K562 (cell line): ENCODE measurements around the gene GPAT2. TPM values are rescaled to one million over a fixed set of nuclear protein-coding genes. Genes with fewer than 3 reads are reported as not detected.
"Not testable (repeated sequence)": the region's sequence is repeated elsewhere in the genome, so short reads cannot be mapped to it uniquely, and the experiment has no call there.

Experiments used
- ATAC-seq: fragments of 200-7000 bp; cut with Tn5 transposase; 3 replicates; pipeline ENCODE4 v1.9.1; 2020; ENCODE audit warnings: moderate library complexity
- BruUV-seq: library from RNA; stranded (reverse); fragments of 400-500 nt; replicated peaks from 2 replicates; lab custom pipeline; 2021; lab: Mats Ljungman, UMichigan
- CTCF ChIA-PET: fragments of 300-600 bp; formaldehyde crosslinking; extraction: SDS; loops from one replicate; lab custom pipeline; 2021; ENCODE audit warnings: low intra/inter-chr PET ratio; lab: Yijun Ruan, JAX
- POLR2A ChIA-PET: fragments of 300-600, 350-650 bp; sonication (Branson Sonifier 250); formaldehyde crosslinking; extraction: SDS; loops from one replicate; lab custom pipeline; 2021; ENCODE audit warnings: antibody characterized with exemption, inconsistent platforms; lab: Yijun Ruan, JAX
- DNase-seq, 4 experiments: peaks; one replicate each; pipeline versions ENCODE4 v3.0.0 to v3.0.0-alpha.2; 2011 to 2018; ENCODE audit warnings: low spot score in 3 of 4, mixed read lengths in 3 of 4; ENCODE audit errors: extremely low read depth in 1 of 4
- FAIRE-seq: peaks from 2 replicates; lab custom pipeline; 2011; peaks lifted over from hg19 to GRCh38; lab: Jason Lieb, UNC
- H2AFZ ChIP-seq: 2 replicates; pipeline ENCODE4 v1.6.0; 2011; ENCODE audit warnings: low read depth, low read length, control low read depth, inconsistent platforms
- H3K27ac ChIP-seq: fragments of 200-600 bp; 3 replicates; pipeline ENCODE4 v1.8.0; 2011; ENCODE audit warnings: low read depth, mild to moderate bottlenecking, control low read depth, inconsistent platforms, low read length, moderate library complexity, mixed read lengths; ENCODE audit errors: extremely low read depth
- H3K27me3 ChIP-seq, 2 experiments: fragments of 300-600 bp in 1 of 2; 2 replicates in 1 of 2; 3 replicates in 1 of 2; pipeline versions ENCODE4 v1.6.0 to v1.8.0; 2011; ENCODE audit warnings: inconsistent platforms in 2 of 2, low read length in 2 of 2, mild to moderate bottlenecking in 1 of 2, mixed read lengths in 1 of 2, moderate library complexity in 1 of 2; ENCODE audit not compliant: control insufficient read depth in 2 of 2, insufficient read depth in 2 of 2
- H3K36me3 ChIP-seq: fragments of 300-600 bp; 3 replicates; pipeline ENCODE4 v1.8.0; 2011; ENCODE audit warnings: mild to moderate bottlenecking, low read length, inconsistent platforms; ENCODE audit not compliant: control insufficient read depth, insufficient read depth
- H3K4me1 ChIP-seq, 2 experiments: fragments of 200-600 bp in 1 of 2; replicated peaks in 1 of 2; 2 replicates in 1 of 2; 3 replicates in 1 of 2; pipeline versions ENCODE4 v1.5.1 to v1.8.0; 2011; ENCODE audit warnings: inconsistent platforms in 2 of 2, low read length in 2 of 2, mild to moderate bottlenecking in 1 of 2, mixed read lengths in 1 of 2, moderate library complexity in 1 of 2; ENCODE audit not compliant: control insufficient read depth in 2 of 2, insufficient read depth in 2 of 2
- H3K4me2 ChIP-seq: 2 replicates; pipeline ENCODE4 v1.6.1; 2011; ENCODE audit warnings: low read length, control low read depth, inconsistent platforms, mixed read lengths; ENCODE audit not compliant: insufficient read depth
- H3K4me3 ChIP-seq: fragments of 200-600 bp; sonication (generic), shearing (Covaris generic); 2 replicates; pipeline ENCODE4 v1.5.1; 2016; ENCODE audit warnings: control low read depth, inconsistent platforms
- H3K79me2 ChIP-seq: fragments of 200-600 bp; 3 replicates; pipeline ENCODE4 v1.8.0; 2011; ENCODE audit warnings: low read length, inconsistent platforms; ENCODE audit not compliant: control insufficient read depth, insufficient read depth
- H3K9ac ChIP-seq, 2 experiments: 2 replicates each; pipeline versions ENCODE4 v1.6.0 to v1.6.1; 2011; ENCODE audit warnings: low read depth in 2 of 2, low read length in 2 of 2, control low read depth in 1 of 2, inconsistent platforms in 1 of 2, mild to moderate bottlenecking in 1 of 2, mixed read lengths in 1 of 2; ENCODE audit not compliant: insufficient read depth in 1 of 2
- H3K9me1 ChIP-seq: one replicate; pipeline ENCODE4 v1.6.0; 2011; ENCODE audit warnings: inconsistent platforms, mild to moderate bottlenecking, low read length, moderate library complexity; ENCODE audit not compliant: control insufficient read depth, insufficient read depth
- H3K9me3 ChIP-seq: replicated peaks from 2 replicates; pipeline ENCODE4 v1.5.1; 2011; ENCODE audit warnings: low read depth, low read length, inconsistent platforms; ENCODE audit not compliant: control insufficient read depth, insufficient read depth
- H4K20me1 ChIP-seq: replicated peaks from 2 replicates; pipeline ENCODE4 v1.6.1; 2011; ENCODE audit warnings: low read length, inconsistent platforms, mixed read lengths; ENCODE audit not compliant: control insufficient read depth, insufficient read depth
- WGBS: fragments of 100-300 bp; shearing (Covaris generic); methylation state at CpG from one replicate; pipeline ENCODE4 v1.1.6; 2016; ENCODE audit warnings: low coverage, mixed read lengths; ENCODE audit not compliant: insufficient coverage; ENCODE audit errors: missing lambda C conversion rate; 5-methylcytosine and 5-hydroxymethylcytosine counted together
- in situ Hi-C: fragments of 300-500 bp; cut with MboI; formaldehyde crosslinking; loops from 4 replicates; pipeline ENCODE4 v1.15.0; 2018; ENCODE audit warnings: inconsistent platforms, mixed read lengths
- intact Hi-C: fragments of 100-400 bp; cut with micrococcal nuclease; formaldehyde crosslinking; loops from 2 replicates; pipeline ENCODE4 v1.14.2; 2022
- polyA plus RNA-seq, 8 experiments: library from polyadenylated mRNA; depleted of rRNA in 4 of 8; stranded (reverse) in 5 of 8; unstranded in 3 of 8; fragments of >200 nt; fragmentation: Nextera tagmentation in 2 of 8; fragmentation: Illumina TruSeq in 1 of 8; extraction: Ambion mirVana in 2 of 8; extraction: Trizol in 1 of 8; gene quantifications; 2 replicates each; pipeline versions ENCODE4 v1.2.1 to v1.2.3, GENCODE V29; 2011 to 2014; ENCODE audit warnings: inconsistent platforms in 1 of 8, missing spikeins in 1 of 8
- total RNA-seq, 7 experiments: library from RNA; depleted of rRNA in 6 of 7; stranded (reverse); fragments of >200 nt in 6 of 7; fragmentation: Illumina TruSeq in 2 of 7; extraction: Trizol in 2 of 7; gene quantifications; 2 replicates each; pipeline versions ENCODE4 v1.2.1 to v1.2.3, GENCODE V29; 2011 to 2021; ENCODE audit warnings: low replicate concordance in 1 of 7

Gene GPAT2
- total and polyA plus RNA-seq, 9 of the 15 experiments (the other 6 are each of a cell fraction or from before 2014, with no cell fraction given), result 0.01 to 1.2 (median 0.22) TPM; not detected in 3

DNA sequence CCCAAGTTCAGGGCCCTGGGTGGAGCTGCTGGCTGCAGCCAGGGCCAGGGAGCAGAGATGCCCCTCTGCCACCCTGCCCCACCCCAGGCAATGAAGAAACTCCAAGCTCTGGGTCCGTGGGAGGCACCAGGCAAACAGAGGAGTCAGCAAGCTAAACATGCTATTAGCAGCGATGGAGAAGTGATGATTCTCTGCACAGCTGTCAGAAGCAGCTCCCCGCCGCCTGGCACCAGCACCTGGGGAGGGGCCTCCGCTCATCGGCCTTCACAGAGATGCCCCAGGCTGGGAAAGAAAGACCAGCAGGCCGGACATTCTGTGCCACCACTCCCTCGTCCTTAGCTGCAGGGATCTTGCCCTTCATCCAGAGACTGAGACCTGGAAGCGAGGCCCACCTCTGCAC lies 27.2 kb upstream of the GPAT2 start:
- H3K27me3 ChIP-seq, H3K9me1 ChIP-seq, H3K4me2 ChIP-seq, intact Hi-C loops, BruUV-seq, DNase-seq, ATAC-seq, H3K27ac ChIP-seq, POLR2A ChIA-PET, H3K9ac ChIP-seq, H3K36me3 ChIP-seq, CTCF ChIA-PET, FAIRE-seq, H3K4me1 ChIP-seq, H2AFZ ChIP-seq, H4K20me1 ChIP-seq, H3K4me3 ChIP-seq, H3K9me3 ChIP-seq, H3K79me2 ChIP-seq: not testable (repeated sequence)
- WGBS, result 8% methylated on average over 9 of the region's 9 CpGs
- in situ Hi-C loops, result loop anchor here (5.0 kb wide), 1 partner anchor 1555 kb away; no protein-coding TSS in a partner anchor

DNA sequence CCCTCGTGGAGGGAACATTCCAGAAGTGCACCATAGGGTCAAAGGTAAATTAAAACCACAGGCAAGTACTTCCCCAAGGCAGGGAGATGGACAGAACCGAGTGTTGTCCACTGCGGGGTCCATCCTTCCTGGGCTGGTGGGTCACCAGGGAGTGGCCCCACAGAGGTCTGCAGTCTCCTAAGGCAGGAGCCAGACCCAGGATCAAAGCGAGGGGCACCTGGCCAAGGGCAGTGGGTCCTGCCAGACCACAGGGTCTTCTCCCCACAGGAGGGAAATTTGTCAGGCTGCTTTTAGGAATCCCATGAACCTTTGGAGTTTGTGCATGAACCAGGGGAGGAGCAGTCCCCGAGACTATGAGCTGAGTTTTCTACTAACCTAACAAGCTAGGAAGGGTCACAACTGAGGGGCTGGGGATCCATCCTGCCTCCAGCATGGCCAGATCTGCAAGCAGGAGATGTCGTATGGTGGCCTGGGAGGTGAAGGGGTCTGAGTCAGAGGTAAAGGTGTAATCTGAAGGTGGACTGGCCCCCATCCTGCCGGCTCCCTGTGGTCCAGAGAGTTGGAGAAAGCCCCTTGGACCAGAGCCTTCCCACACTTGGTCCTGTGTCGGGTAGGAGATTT lies 26.6 kb upstream of the GPAT2 start:
- CTCF ChIA-PET, result interaction anchor here (0.6 kb wide), 1 partner anchor 56 kb away, joined by 3 read pairs; no protein-coding TSS in a partner anchor

DNA sequence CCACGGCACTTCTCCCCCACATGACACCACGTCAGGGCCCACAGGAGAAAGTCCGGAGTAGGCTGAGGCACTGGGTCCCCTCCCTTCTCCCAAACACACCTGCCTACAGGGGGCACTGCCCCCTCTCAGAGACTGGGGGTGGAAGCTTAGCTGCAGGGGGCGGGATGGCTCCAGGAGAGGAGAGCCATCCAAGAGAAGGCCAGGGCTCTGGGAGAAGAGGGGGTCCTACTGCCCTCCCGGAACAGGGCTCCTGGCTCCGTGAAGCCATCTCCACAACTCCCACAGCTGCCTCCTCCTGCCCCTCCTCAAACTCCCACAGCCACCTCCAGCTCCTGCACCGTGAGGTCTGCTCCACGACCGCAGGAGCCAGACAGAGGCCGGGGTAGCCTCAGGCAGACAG lies 25.6 kb upstream of the GPAT2 start:
- H3K27me3 ChIP-seq, POLR2A ChIA-PET, H3K36me3 ChIP-seq, CTCF ChIA-PET, H3K4me2 ChIP-seq, H2AFZ ChIP-seq, H3K9me3 ChIP-seq, H3K4me1 ChIP-seq, BruUV-seq, H4K20me1 ChIP-seq, H3K9ac ChIP-seq, H3K27ac ChIP-seq, DNase-seq, intact Hi-C loops, H3K4me3 ChIP-seq, FAIRE-seq, H3K9me1 ChIP-seq, H3K79me2 ChIP-seq: not testable (repeated sequence)
- WGBS, result 10% methylated on average over 6 of the region's 10 CpGs
- in situ Hi-C loops, result loop anchor here (5.0 kb wide), 1 partner anchor 1557 kb away; no protein-coding TSS in a partner anchor
- peak; percentile 28; the same call in 1 of the 3 replicates for ATAC-seq

More for the DNA sequence above, 26.6 kb upstream of the GPAT2 start:
- H3K4me1 ChIP-seq, DNase-seq, H3K9me1 ChIP-seq, H3K79me2 ChIP-seq, H3K27me3 ChIP-seq, H2AFZ ChIP-seq, BruUV-seq, POLR2A ChIA-PET, H3K36me3 ChIP-seq, H3K4me3 ChIP-seq, H3K27ac ChIP-seq, ATAC-seq, H3K9me3 ChIP-seq, H3K9ac ChIP-seq, H3K4me2 ChIP-seq, H4K20me1 ChIP-seq, FAIRE-seq, intact Hi-C loops: not testable (repeated sequence)
- 3% methylated on average over 4 of the region's 8 CpGs for WGBS
- in situ Hi-C loops, result loop anchor here (5.0 kb wide), 1 partner anchor 1556 kb away; no protein-coding TSS in a partner anchor

DNA sequence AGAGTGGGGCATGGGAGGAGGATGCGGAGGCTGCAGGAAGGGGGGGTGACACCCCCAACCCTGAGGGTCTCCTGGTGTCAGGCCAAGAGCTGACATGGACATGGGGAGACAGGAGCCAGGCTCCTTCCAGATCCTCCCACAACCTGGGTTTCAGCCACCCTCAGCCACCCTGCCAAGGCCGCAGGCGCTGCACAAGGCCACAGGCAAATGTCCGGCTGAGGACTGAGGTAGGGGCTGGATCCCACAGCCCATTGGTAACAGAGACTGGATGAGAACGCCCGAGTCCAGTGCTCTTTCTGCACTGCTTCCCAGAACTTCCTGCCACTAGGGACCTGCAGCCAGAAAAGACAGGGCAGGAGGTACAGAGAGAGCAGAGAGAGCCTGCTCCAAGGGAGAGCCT lies 24.7 kb upstream of the GPAT2 start:
- H3K4me2 ChIP-seq, FAIRE-seq, H3K36me3 ChIP-seq, H3K9ac ChIP-seq, H3K9me3 ChIP-seq, H3K27ac ChIP-seq, H2AFZ ChIP-seq, ATAC-seq, H3K4me1 ChIP-seq, BruUV-seq, H3K4me3 ChIP-seq, H3K9me1 ChIP-seq, DNase-seq, H3K27me3 ChIP-seq, H3K79me2 ChIP-seq, in situ Hi-C loops, H4K20me1 ChIP-seq, CTCF ChIA-PET, POLR2A ChIA-PET, intact Hi-C loops: not testable (repeated sequence)
- WGBS, result 16% methylated on average over 3 of the region's 6 CpGs
